Ishikawa (cell line): ENCODE data around the gene TMEM132D.

Source experiments
- CEBPB ChIP-seq: IDR thresholded peaks from 2 replicates; pipeline ENCODE4 v1.6.1; 2012
- CREB1 ChIP-seq: IDR thresholded peaks from 2 replicates; pipeline ENCODE4 v1.6.1; 2012; ENCODE audit warnings: low read depth
- EGR1 ChIP-seq: IDR thresholded peaks from 2 replicates; pipeline ENCODE4 v1.6.1; 2012
- EP300 ChIP-seq: IDR thresholded peaks from 2 replicates; pipeline ENCODE4 v1.6.1; 2012; ENCODE audit warnings: borderline replicate concordance
- FOXM1 ChIP-seq: IDR thresholded peaks from 2 replicates; pipeline ENCODE4 v1.6.1; 2012; ENCODE audit warnings: low read depth, borderline replicate concordance
- NFIC ChIP-seq: IDR thresholded peaks from 2 replicates; pipeline ENCODE4 v1.6.1; 2012
- RAD21 ChIP-seq: IDR thresholded peaks from 2 replicates; pipeline ENCODE4 v1.6.1; 2012; ENCODE audit warnings: low read depth
- TAF1 ChIP-seq: IDR thresholded peaks from 2 replicates; pipeline ENCODE4 v1.6.1; 2012; ENCODE audit warnings: low read depth, mild to moderate bottlenecking
- TCF12 ChIP-seq: IDR thresholded peaks from 2 replicates; pipeline ENCODE4 v1.6.1; 2012; ENCODE audit warnings: low read depth
- TEAD4 ChIP-seq: IDR thresholded peaks from 2 replicates; pipeline ENCODE4 v1.6.1; 2012
- YY1 ChIP-seq: IDR thresholded peaks from 2 replicates; pipeline ENCODE4 v1.6.1; 2012; ENCODE audit warnings: low read depth
- ZBTB7A ChIP-seq: IDR thresholded peaks from 2 replicates; pipeline ENCODE4 v1.6.1; 2012; ENCODE audit warnings: low read depth
- TF ChIP-seq, protein P1 (sequence below): IDR thresholded peaks from 2 replicates; pipeline ENCODE4 v1.6.1; 2012
- TF ChIP-seq, protein P2 (sequence below): IDR thresholded peaks from 2 replicates; pipeline ENCODE4 v1.6.1; 2012
- TF ChIP-seq, protein P3 (sequence below): IDR thresholded peaks from 2 replicates; pipeline ENCODE4 v1.6.1; 2012; ENCODE audit warnings: low read depth, mild to moderate bottlenecking

TMEM132D gene

DNA sequence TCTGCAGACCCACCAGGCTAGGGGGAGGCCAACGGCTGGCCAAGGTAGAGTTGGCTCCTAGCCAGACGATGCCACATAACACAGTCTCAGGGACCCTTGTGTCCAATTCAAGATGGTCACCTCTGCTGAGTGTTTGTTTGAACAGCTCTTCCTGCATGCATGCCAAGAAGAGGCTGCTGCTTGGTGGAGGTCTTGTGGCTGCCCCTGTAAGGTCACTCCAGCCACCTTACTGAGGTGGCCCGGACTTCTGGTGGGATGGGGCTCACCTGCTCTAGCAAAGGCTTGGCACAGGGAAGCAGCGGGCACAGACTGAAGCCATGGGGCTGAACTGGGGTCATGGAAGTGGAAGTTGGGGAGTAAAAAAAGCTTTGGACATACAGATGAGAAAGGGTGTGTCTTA is 840.2 kb downstream of the TMEM132D start:
- no peak for TF ChIP-seq RAD21
- TF ChIP-seq, protein P1, sequence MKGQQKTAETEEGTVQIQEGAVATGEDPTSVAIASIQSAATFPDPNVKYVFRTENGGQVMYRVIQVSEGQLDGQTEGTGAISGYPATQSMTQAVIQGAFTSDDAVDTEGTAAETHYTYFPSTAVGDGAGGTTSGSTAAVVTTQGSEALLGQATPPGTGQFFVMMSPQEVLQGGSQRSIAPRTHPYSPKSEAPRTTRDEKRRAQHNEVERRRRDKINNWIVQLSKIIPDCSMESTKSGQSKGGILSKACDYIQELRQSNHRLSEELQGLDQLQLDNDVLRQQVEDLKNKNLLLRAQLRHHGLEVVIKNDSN = no peak
- TF ChIP-seq TCF12 = no peak
- no peak for TF ChIP-seq CEBPB
- TF ChIP-seq, protein P2, sequence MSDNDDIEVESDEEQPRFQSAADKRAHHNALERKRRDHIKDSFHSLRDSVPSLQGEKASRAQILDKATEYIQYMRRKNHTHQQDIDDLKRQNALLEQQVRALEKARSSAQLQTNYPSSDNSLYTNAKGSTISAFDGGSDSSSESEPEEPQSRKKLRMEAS = no peak
- no peak for TF ChIP-seq EP300
- TF ChIP-seq, protein P3, sequence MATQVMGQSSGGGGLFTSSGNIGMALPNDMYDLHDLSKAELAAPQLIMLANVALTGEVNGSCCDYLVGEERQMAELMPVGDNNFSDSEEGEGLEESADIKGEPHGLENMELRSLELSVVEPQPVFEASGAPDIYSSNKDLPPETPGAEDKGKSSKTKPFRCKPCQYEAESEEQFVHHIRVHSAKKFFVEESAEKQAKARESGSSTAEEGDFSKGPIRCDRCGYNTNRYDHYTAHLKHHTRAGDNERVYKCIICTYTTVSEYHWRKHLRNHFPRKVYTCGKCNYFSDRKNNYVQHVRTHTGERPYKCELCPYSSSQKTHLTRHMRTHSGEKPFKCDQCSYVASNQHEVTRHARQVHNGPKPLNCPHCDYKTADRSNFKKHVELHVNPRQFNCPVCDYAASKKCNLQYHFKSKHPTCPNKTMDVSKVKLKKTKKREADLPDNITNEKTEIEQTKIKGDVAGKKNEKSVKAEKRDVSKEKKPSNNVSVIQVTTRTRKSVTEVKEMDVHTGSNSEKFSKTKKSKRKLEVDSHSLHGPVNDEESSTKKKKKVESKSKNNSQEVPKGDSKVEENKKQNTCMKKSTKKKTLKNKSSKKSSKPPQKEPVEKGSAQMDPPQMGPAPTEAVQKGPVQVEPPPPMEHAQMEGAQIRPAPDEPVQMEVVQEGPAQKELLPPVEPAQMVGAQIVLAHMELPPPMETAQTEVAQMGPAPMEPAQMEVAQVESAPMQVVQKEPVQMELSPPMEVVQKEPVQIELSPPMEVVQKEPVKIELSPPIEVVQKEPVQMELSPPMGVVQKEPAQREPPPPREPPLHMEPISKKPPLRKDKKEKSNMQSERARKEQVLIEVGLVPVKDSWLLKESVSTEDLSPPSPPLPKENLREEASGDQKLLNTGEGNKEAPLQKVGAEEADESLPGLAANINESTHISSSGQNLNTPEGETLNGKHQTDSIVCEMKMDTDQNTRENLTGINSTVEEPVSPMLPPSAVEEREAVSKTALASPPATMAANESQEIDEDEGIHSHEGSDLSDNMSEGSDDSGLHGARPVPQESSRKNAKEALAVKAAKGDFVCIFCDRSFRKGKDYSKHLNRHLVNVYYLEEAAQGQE = no peak
- TF ChIP-seq YY1 = no peak
- no peak for TF ChIP-seq FOXM1

DNA sequence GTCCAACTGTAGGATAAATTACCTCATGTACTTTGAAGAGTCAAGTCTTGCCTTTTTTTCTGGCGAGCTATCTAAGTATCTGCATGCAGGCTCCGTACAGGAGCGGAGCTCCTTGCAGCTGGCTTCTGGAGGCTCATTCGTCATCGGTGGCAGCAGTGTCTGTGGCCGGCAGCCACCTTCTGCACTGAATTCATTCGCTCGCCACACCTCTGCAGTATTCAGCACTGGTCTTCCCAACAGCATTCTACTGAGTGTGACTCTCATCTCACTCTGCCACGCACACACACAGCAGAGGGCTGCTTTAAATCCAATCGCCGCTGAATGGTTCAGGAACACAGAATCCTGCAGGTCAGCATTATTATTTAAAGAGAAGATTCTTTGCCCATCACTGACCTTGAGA is 850.6 kb downstream of the TMEM132D start:
- TF ChIP-seq YY1 = no peak
- no peak for TF ChIP-seq TAF1
- no peak for TF ChIP-seq EGR1
- TF ChIP-seq TCF12 = no peak
- no peak for TF ChIP-seq ZBTB7A
- TF ChIP-seq NFIC = no peak
- no peak for TF ChIP-seq RAD21
- no peak for TF ChIP-seq TEAD4
- TF ChIP-seq FOXM1 = no peak
- TF ChIP-seq, protein P3 = no peak

DNA sequence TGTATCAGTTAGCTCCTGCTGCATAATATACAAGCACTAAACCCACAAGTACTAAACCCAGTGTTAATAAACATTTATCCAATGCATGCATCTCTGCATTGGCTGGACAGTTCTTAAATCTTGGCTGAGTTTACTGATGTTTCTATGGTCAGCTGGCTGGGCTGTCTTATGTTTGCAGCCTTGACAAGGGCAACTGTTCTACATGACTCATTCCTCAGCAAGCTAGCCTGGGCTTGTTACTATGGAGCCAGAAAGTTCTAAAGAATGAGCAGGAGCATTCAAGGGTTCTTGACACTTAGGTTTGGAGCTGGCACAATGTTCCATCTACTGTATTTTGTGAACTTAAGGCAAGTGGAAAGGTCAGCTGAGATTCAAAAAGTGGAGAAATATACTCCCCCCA is 851.5 kb downstream of the TMEM132D start:
- TF ChIP-seq RAD21 (no peak), NFIC (no peak), TAF1 (no peak), EGR1 (no peak), TCF12 (no peak), FOXM1 (no peak), CREB1 (no peak), ZBTB7A (no peak), EP300 (no peak), YY1 (no peak)
- TF ChIP-seq, protein P1 = no peak
- TF ChIP-seq, protein P2 = no peak

DNA sequence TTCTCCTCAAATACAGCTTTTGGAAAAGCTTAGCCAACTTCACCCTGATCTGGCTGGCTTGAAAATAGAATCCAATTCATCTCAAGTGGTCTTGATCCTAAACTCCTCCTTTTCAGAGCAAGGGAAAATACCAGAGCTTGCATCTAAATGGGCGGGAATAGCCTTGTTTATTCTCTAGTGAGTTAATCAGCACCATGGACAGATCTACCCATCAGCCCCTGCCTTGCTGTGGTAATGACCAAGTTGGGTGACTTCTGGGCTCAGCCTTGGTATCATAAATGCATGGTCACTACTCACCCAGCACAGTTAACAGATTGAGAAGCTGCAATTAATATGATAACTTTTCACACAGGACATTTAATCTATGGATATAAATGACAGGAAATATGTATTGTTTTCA is 853.9 kb downstream of the TMEM132D start:
- no peak for TF ChIP-seq TEAD4
- TF ChIP-seq CEBPB = no peak
- TF ChIP-seq, protein P3 = peak; percentile 85
- TF ChIP-seq, protein P2 = no peak

DNA sequence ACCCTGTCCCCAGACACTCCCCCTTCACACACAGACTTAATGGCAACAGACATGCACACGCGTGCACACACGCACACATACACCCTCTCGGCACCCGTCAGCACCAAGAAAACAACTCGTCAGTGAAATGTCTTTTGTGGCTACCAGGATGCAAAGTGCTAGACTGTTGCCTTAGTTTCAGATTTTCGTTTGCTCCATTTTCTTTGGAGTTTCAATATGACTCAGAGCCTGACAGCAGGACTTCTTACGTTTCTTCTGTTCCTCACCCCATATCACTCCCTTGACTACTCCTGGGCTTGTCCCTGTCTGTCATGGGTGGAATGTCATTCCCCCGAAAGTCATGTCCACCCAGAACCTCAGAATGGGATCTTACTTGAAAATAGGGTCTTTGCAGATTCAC is 867.7 kb downstream of the TMEM132D start:
- TF ChIP-seq RAD21 (no peak), CEBPB (no peak), TCF12 (no peak), TEAD4 (no peak), ZBTB7A (no peak), EGR1 (no peak), FOXM1 (no peak), NFIC (no peak), TAF1 (no peak), CREB1 (no peak), EP300 (no peak)
- TF ChIP-seq, protein P1 = no peak
- TF ChIP-seq, protein P3 = no peak
- TF ChIP-seq, protein P2 = no peak
